GM23248 (cell line): ENCODE results near the gene MAP3K10.

Source experiments
- EZH2 ChIP-seq: fragments of 200-600 bp; sonication (generic); IDR thresholded peaks from 2 replicates; pipeline ENCODE4 v1.6.1; 2018; ENCODE audit warnings: antibody characterized with exemption, mild to moderate bottlenecking; ENCODE audit not compliant: insufficient read depth, poor library complexity, severe bottlenecking
- EZH2phosphoT487 ChIP-seq: fragments of 200-600 bp; sonication (generic); IDR thresholded peaks from 2 replicates; pipeline ENCODE4 v1.6.1; 2018; ENCODE audit warnings: antibody characterized with exemption, moderate library complexity, mild to moderate bottlenecking, low read depth; ENCODE audit not compliant: insufficient read depth

GRCh38 chr19:40144947-40145748 lies 46.1 kb upstream of the MAP3K10 start:
- no peak for TF ChIP-seq EZH2phosphoT487
- TF ChIP-seq EZH2, result no peak
